Measurements from ENCODE around the gene DCDC1.

GRCh38 chr11:31107649-31108048, 261.9 kb downstream of the DCDC1 start:
- TF ChIP-seq REST (IDR thresholded peaks at IDR 0.05; ENCODE audit: insufficient read depth in 1 of 2, low read depth in 2 of 2, low read length in 2 of 2) = no peak
- TF ChIP-seq SIN3A (IDR thresholded peaks at IDR 0.05; ENCODE audit: borderline replicate concordance, insufficient read depth, low read length) = no peak
- TF ChIP-seq POLR2AphosphoS5 (IDR thresholded peaks at IDR 0.05; ENCODE audit: low read depth, low read length) = no peak

All from PFSK-1 (cell line).